NCI-H187 treated with DMSO at 0.1 percent for 48 hours (cell line): ENCODE data around the gene PAX1.

Source experiments
- DNase-seq: peaks from one replicate; lab custom pipeline; 2025; lab: John Stamatoyannopoulos, UW

PAX1 gene

GRCh38 chr20:21739682-21740081, 34.2 kb downstream of the PAX1 start:
- no peak for DNase-seq

- DNase-seq = no peak
These were observed 35.8 kb downstream of the PAX1 start for GRCh38 chr20:21741266-21741665.

- no peak for DNase-seq
These were observed 57.2 kb downstream of the PAX1 start for GRCh38 chr20:21762646-21763045.

- no peak for DNase-seq
These were observed 61.8 kb downstream of the PAX1 start for GRCh38 chr20:21767200-21767738.

- DNase-seq = no peak
These were observed 62.3 kb downstream of the PAX1 start for GRCh38 chr20:21767739-21768223.
